ENCODE results near the gene ADAM17.
"Not testable (repeated sequence)": the region's sequence is repeated elsewhere in the genome, so short reads cannot be mapped to it uniquely, and the experiment has no call there.

ADAM17 gene

GRCh38 chr2:9560628-9561027 lies 5.0 kb upstream of the ADAM17 start:
- DNase-seq: no peak

GRCh38 chr2:9558948-9559381 lies 3.3 kb upstream of the ADAM17 start:
- no peak for DNase-seq

- no peak for DNase-seq
Observed at GRCh38 chr2:9556121-9556743, 602 bp upstream of the ADAM17 start.

- peak; percentile 39 for DNase-seq
Observed at GRCh38 chr2:9554921-9555296, 721 bp downstream of the ADAM17 start.

- DNase-seq: no peak
Observed at GRCh38 chr2:9552219-9553178, 3.1 kb downstream of the ADAM17 start.

GRCh38 chr2:9550859-9551391 lies 4.7 kb downstream of the ADAM17 start:
- not testable (repeated sequence) for DNase-seq

- DNase-seq: no peak
Observed at GRCh38 chr2:9549420-9549819, 6.2 kb downstream of the ADAM17 start.

GRCh38 chr2:9548506-9548905 lies 7.1 kb downstream of the ADAM17 start:
- DNase-seq: no peak

- DNase-seq: no peak
Observed at GRCh38 chr2:9547262-9547991, 8.2 kb downstream of the ADAM17 start.

- DNase-seq: no peak
Observed at GRCh38 chr2:9545502-9545901, 10.1 kb downstream of the ADAM17 start.

- no peak for DNase-seq
Observed at GRCh38 chr2:9543557-9543956, 12.1 kb downstream of the ADAM17 start.

- no peak for DNase-seq
Observed at GRCh38 chr2:9539531-9539930, 16.1 kb downstream of the ADAM17 start.

GRCh38 chr2:9538000-9538507 lies 17.6 kb downstream of the ADAM17 start:
- DNase-seq: no peak

GRCh38 chr2:9536504-9536903 lies 19.1 kb downstream of the ADAM17 start:
- DNase-seq: no peak

- no peak for DNase-seq
Observed at GRCh38 chr2:9535177-9535576, 20.5 kb downstream of the ADAM17 start.

GRCh38 chr2:9533663-9534062 lies 22.0 kb downstream of the ADAM17 start:
- no peak for DNase-seq

GRCh38 chr2:9532421-9532820 lies 23.2 kb downstream of the ADAM17 start:
- no peak for DNase-seq

- DNase-seq: no peak
Observed at GRCh38 chr2:9527995-9528787, 27.4 kb downstream of the ADAM17 start.

GRCh38 chr2:9525266-9525665 lies 30.4 kb downstream of the ADAM17 start:
- no peak for DNase-seq

GRCh38 chr2:9524291-9524690 lies 31.3 kb downstream of the ADAM17 start:
- DNase-seq: no peak

- DNase-seq: no peak
Observed at GRCh38 chr2:9519250-9519649, 36.4 kb downstream of the ADAM17 start.

- DNase-seq: no peak
Observed at GRCh38 chr2:9518780-9519179, 36.9 kb downstream of the ADAM17 start.

Measured in DMS79 (cell line).